Left ventricle myocardium inferior (tissue), 1 donor: ENCODE measurements around the gene TBCA. TPM values are rescaled to one million over a fixed set of nuclear protein-coding genes. Genes with fewer than 3 reads are reported as not detected.
A peak's percentile ranks its signal among the peaks of the same experiment; 100 is the strongest.

Experiments
- DNase-seq: peaks from one replicate; pipeline ENCODE4 v3.0.0-alpha.2; 2020
- H3K27ac ChIP-seq: fragments of 200-600 bp; replicated peaks from 2 replicates; pipeline ENCODE4 v1.8.0; 2021
- H3K27me3 ChIP-seq: fragments of 200-600 bp; 2 replicates; pipeline ENCODE4 v1.8.0; 2021; ENCODE audit warnings: low read depth
- H3K36me3 ChIP-seq: fragments of 200-600 bp; 2 replicates; pipeline ENCODE4 v1.8.0; 2021
- H3K4me1 ChIP-seq: fragments of 200-600 bp; 2 replicates; pipeline ENCODE4 v1.8.0; 2021
- H3K4me3 ChIP-seq: fragments of 200-600 bp; 2 replicates; pipeline ENCODE4 v1.8.0; 2021; ENCODE audit warnings: mild to moderate bottlenecking, moderate library complexity
- H3K9me3 ChIP-seq: fragments of 200-600 bp; replicated peaks from 2 replicates; pipeline ENCODE4 v1.8.0; 2021
- intact Hi-C: fragments of 100-400 bp; cut with micrococcal nuclease; formaldehyde crosslinking; loops from one replicate; pipeline ENCODE4 v1.11.0; 2022
- long read RNA-seq: library from polyadenylated mRNA; unstranded; transcript quantifications from one replicate; pipeline ENCODE4 v2.0.0, GENCODE V29; 2021
- total RNA-seq: library from RNA; stranded (reverse); fragmentation: NEBNext Ultra II Directional; extraction: Animal tissue kit (Norgen Biotek cat#: 25700); gene quantifications from one replicate; pipeline ENCODE4 v1.2.1, GENCODE V29; 2021
- TF ChIP-seq, protein P1 (sequence below): fragments of 200-600 bp; IDR thresholded peaks from 2 replicates; pipeline ENCODE4 v1.8.0; 2021; ENCODE audit warnings: antibody characterized with exemption, mild to moderate bottlenecking, borderline replicate concordance
- donor health status: DM: no; HTN: yes; CAD: no; lungs with severe emphysema.

Gene TBCA, protein sequence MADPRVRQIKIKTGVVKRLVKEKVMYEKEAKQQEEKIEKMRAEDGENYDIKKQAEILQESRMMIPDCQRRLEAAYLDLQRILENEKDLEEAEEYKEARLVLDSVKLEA
- total RNA-seq = 147 TPM
- long read RNA-seq, transcript TBCA-202 (4 exons, 683 nt) = major isoform, 32 of 33 reads
- long read RNA-seq, partial matches to known transcripts = 0 of 33 reads
- long read RNA-seq, other reads (novel, unspliced or antisense) = 1 of 33 reads

DNA sequence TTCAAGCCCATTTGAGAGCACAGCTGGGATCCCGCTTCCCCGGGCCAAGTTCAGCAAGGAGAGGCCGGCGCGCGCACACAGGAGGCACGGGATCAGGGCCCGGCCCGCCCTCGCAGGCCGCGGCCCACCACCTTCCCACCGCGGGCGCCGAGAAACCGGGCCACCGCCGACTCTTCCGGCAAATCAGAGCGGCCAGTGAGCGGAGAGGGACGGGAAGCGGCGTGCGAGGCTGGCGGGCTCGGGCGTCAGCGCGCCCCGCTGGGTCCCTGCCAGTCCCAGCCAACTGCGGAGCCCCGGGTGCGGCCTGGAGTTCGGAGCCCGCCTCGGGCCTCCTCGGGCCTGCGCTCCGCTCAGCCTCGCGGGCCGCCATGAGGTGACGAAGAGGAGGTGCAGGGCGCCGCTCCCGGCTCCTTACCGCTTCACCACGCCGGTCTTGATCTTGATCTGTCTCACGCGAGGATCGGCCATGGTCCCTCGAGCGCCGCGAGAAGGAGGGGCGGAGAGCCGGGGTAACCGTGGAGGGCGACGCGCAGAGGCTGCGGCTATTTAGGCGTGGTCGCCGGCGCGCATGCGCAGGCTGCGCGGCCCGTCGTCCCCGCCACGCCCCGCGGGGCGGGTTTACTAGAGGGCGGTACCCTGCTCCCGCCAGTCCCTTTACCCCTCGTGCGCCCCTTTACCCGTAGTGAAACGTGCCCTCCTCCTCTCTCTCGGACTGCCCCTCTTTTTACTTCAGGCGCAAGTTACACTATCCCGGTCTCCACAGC, at the start of gene TBCA:
Gene TBCA, minus strand, starts transcription at position 550 of the 764 bp plus-strand sequence. Its CDS starts 82 bp downstream, at position 468.
- intact Hi-C loops = no loop called here

DNA sequence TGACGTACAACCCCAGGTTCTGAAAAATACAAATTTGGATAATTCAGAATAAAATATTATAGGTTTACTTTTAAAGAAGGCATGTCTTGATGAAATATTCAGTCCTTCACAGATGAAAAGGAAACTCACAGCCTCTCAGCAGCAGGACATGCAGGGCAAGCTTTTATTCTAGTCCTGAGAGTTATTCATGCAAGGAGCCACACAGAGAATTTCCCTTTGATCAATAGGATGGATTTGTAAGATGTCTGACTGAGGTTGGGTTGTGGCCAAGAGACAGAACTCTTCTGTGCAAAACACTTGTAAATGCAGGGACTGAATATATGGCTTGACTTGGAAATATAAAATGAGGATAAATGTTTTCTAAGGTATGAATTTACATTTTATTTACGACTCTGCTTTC, 48.8 kb upstream of the TBCA start:
- Histone ChIP-seq H3K9me3 (no peaks in the 10 kb centered on the region), H3K4me3 (no peak overlapping the region), H3K36me3 (no peaks in the 10 kb centered on the region), H3K4me1 (no peaks in the 10 kb centered on the region), H3K27ac (no peak overlapping the region), H3K27me3 (peaks cover 35% of the 10 kb centered on the region)
- no peak for DNase-seq
- intact Hi-C loops = no loop called here
- TF ChIP-seq, protein P1, sequence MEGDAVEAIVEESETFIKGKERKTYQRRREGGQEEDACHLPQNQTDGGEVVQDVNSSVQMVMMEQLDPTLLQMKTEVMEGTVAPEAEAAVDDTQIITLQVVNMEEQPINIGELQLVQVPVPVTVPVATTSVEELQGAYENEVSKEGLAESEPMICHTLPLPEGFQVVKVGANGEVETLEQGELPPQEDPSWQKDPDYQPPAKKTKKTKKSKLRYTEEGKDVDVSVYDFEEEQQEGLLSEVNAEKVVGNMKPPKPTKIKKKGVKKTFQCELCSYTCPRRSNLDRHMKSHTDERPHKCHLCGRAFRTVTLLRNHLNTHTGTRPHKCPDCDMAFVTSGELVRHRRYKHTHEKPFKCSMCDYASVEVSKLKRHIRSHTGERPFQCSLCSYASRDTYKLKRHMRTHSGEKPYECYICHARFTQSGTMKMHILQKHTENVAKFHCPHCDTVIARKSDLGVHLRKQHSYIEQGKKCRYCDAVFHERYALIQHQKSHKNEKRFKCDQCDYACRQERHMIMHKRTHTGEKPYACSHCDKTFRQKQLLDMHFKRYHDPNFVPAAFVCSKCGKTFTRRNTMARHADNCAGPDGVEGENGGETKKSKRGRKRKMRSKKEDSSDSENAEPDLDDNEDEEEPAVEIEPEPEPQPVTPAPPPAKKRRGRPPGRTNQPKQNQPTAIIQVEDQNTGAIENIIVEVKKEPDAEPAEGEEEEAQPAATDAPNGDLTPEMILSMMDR = no peak

More for the DNA sequence above, at the start of gene TBCA:
- TF ChIP-seq, protein P1 = peak; percentile 38
- peak; percentile 87 for DNase-seq
- H3K4me1 ChIP-seq = peaks cover 56% of the 10 kb centered on the region
- no peaks in the 10 kb centered on the region for H3K36me3 ChIP-seq
- no peaks in the 10 kb centered on the region for H3K9me3 ChIP-seq
- H3K4me3 ChIP-seq = peak within 1 kb of the TSS; percentile 93
- H3K27me3 ChIP-seq = no peaks in the 10 kb centered on the region
- H3K27ac ChIP-seq = peak within 1 kb of the TSS; percentile 95

DNA sequence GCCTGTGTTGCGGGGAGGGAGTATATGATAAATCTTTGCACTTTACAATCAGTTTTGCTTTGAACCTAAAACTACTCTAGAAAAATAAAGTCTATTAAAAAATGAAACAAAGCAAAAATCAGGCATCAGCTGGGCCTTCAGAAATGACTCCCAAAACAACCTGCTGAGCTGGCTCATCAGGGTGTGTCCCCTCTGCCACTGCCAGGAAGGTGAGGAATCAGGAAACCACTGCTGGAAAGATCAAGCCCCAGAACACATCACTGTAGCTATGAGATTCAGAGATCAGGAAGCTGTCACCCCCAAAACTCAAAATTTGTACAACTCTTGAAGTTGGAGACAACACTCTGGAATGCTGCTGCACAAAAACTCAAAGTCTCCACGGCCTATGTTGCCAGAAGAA, 40.5 kb upstream of the TBCA start:
- Histone ChIP-seq H3K9me3 (no peaks in the 10 kb centered on the region), H3K27ac (no peak overlapping the region), H3K27me3 (no peaks in the 10 kb centered on the region), H3K36me3 (no peaks in the 10 kb centered on the region), H3K4me3 (no peak overlapping the region), H3K4me1 (no peaks in the 10 kb centered on the region)
- no peak for DNase-seq
- intact Hi-C loops = no loop called here
- TF ChIP-seq, protein P1 = no peak

DNA sequence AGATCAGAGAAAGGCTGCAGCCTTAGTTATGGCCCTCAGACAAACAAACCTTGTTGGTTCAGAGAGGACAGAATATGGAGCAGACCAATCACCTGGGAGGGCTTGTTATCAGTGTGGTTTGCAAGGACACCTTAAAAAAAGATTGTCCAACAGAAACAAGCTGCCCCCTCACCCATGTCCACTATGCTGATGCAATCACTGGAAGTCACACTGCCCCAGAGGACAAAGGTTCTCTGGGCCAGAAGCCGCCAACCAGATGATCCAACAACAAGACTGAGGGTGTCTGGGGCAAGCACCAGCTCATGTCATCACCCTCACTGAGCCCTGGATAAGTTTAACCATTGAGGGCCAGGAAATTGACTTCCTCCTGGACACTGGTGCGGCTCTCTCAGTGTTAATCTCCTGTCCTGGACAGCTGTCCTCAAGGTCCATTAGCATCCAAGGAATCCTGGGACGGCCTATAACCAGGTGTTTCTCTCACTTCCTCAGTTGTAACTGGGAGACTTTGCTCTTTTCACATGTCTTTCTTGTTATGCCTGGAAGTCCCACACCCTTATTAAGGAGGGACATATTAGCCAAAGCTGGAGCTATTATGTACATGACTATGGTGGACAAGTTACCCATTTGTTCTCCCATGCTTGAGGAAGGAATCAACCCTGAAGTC, 36.9 kb upstream of the TBCA start:
- Histone ChIP-seq H3K4me3 (no peak overlapping the region), H3K27ac (no peak overlapping the region), H3K36me3 (no peaks in the 10 kb centered on the region), H3K27me3 (no peaks in the 10 kb centered on the region), H3K9me3 (peaks cover 16% of the 10 kb centered on the region), H3K4me1 (no peaks in the 10 kb centered on the region)
- DNase-seq = no peak
- TF ChIP-seq, protein P1 = no peak
- intact Hi-C loops = no loop called here

DNA sequence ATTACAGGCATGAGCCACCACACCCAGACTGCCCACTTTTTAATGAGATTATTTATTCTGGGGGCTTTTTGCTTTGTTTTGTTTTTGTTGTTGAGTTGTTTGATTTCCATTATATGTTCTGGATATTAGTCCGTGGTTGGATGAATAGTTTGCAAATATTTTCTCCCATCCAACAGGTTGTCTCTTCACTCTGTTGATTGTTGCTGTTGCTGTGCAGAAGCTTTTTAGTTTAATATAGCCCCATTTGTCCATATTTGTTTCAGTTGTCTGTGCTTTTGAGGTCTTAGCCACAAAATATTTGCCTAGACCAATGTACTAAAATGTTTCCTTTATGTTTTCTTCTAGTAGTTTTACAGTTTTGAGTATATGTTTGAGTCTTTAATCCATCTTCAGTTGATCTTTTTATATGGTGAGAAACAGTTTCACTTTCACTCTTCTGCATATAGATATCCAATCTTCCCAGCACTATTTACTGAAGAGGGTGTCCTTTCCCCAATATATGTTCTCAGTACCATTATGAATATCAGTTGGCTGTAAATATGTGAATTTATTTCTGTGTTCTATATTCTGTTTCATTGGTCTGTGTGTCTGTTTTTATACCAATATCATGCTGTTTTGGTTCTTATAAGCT, 30.2 kb upstream of the TBCA start:
- intact Hi-C loops = no loop called here
- no peaks in the 10 kb centered on the region for H3K36me3 ChIP-seq
- no peaks in the 10 kb centered on the region for H3K4me1 ChIP-seq
- TF ChIP-seq, protein P1 = no peak
- H3K9me3 ChIP-seq = peaks cover 38% of the 10 kb centered on the region
- no peak overlapping the region for H3K4me3 ChIP-seq
- no peaks in the 10 kb centered on the region for H3K27me3 ChIP-seq
- no peak for DNase-seq
- no peak overlapping the region for H3K27ac ChIP-seq
